NCI-H2171 (cell line): ENCODE results near the gene CREB5.
"Not testable (repeated sequence)": the region's sequence is repeated elsewhere in the genome, so short reads cannot be mapped to it uniquely, and the experiment has no call there.

Experiments used
- DNase-seq: peaks from one replicate; lab custom pipeline; 2025; lab: John Stamatoyannopoulos, UW

CREB5 gene

DNA sequence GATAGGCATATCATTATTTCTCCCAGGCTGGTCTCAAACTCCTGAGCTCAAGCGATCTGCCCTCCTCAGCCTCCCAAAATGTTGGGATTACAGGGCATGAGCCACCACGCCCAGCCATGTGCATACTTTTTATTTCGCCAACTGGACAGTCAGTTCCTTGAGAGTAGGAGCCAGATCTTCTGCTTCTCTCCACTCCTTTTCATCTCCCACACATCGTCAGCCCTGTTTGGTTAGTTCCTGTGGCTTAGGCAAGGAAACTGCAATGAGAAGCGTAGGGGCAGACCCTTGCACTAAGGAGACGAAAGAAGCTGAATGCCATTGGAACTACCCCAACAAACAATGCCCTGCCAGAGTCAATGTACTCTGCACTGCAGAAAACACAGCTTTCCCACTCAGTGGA, 367.6 kb downstream of the CREB5 start:
- DNase-seq: no peak

DNA sequence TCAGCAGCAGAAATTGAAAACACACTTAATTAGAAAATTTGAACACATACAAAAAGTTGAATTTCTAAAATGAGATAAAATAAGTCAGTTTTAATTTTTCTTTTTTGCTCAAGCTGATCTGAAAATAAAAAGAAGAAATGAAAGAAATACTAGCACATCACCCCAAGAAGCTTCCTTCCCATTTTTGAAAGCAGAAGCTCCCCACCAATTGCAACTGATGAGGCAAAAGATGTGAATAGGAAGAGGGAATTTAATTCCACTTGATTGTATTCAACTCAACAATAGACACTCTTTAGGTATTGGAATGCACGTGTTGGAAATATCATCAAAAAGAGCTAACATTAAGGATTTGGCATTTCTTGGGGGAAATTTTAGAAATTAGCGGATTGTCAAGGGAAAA, 370.0 kb downstream of the CREB5 start:
- no peak for DNase-seq

DNA sequence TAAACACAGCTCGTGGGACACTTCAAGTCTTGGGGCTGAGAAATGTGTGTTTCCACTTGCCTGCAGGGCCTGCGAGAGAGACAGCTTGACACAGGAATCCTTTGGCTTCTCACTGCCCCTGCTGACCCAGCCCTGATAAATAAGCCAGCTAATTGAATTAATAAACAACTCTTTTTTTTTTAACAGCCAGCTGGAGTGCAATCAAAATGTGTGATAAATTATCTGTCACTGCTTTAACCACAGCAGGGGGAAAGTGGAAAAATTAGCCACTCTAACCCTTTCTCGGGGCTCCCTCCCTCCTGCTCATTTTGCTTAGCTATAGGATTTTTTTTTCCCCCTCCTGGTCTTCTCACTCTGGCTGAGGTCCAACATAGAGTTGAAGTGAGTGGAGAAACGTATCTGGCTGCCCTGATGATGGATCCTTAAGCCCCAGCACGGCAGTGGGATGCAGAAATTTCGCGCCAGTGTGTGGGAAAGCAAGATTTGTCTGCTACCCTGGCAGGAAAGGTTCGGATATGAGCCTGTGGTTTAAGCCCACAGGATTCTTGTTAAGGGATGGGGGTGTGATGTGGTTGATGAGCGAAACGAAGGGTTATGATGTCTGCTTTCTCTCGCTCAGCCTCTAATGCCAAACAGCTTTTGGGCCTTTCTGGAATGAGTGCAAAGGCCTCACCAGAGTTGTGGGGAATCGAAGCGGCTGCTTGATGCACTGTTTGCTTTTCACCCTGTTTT, 372.0 kb downstream of the CREB5 start:
- DNase-seq: peak; percentile 17

GRCh38 chr7:28785041-28785995, 373.0 kb downstream of the CREB5 start:
- DNase-seq: no peak

GRCh38 chr7:28786156-28786555, 373.8 kb downstream of the CREB5 start:
- not testable (repeated sequence) for DNase-seq

- DNase-seq: no peak
Measured at GRCh38 chr7:28787106-28787505, 374.8 kb downstream of the CREB5 start.

DNA sequence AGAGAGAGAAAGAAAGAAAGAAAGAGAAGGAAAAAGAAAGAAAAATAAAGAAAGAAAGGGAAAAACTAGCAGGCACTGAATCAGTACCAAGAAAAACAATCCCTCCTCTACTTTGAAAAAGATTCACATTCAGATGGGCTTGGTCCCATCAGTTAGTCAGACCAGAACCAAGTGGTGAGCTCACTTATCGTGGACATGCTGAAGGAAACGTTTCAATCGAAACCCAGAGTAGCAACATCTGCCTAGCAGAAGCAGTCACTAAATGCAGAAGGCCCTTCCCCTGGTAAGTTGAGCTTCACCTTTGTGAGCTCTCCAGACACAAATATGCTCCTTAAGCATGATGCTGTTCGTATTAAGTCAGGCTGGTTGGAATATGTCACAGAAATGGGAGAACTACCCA, 378.1 kb downstream of the CREB5 start:
- DNase-seq: no peak

DNA sequence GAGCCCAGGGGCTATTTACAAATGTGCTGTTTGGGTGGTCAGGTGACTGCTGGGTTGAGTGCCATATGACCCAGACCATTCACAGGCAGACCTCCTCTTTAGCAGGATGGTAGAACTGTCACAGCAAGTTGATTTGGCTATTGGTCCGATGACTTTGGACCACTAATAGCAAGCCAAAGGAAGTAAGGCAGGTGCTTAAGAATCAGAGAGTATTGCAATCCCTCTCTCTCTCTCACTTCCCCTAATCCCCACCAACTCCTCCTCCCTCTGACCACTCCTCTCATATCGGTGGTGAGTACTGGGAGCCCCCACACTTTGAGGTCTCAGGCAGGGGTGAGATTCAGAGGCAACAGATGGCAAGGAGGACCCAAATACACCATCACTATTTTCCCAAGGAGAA, 380.5 kb downstream of the CREB5 start:
- DNase-seq: no peak

- DNase-seq: no peak
Measured at GRCh38 chr7:28793381-28794085, 381.2 kb downstream of the CREB5 start.

- DNase-seq: no peak
Measured at GRCh38 chr7:28798274-28798673, 386.0 kb downstream of the CREB5 start.

- DNase-seq: no peak
Measured at GRCh38 chr7:28799619-28800018, 387.3 kb downstream of the CREB5 start.

- no peak for DNase-seq
Measured at GRCh38 chr7:28800150-28800549, 387.8 kb downstream of the CREB5 start.

GRCh38 chr7:28802450-28802849, 390.1 kb downstream of the CREB5 start:
- DNase-seq: no peak

- DNase-seq: no peak
Measured at GRCh38 chr7:28804157-28804556, 391.8 kb downstream of the CREB5 start.

GRCh38 chr7:28804990-28805389, 392.7 kb downstream of the CREB5 start:
- DNase-seq: no peak

DNA sequence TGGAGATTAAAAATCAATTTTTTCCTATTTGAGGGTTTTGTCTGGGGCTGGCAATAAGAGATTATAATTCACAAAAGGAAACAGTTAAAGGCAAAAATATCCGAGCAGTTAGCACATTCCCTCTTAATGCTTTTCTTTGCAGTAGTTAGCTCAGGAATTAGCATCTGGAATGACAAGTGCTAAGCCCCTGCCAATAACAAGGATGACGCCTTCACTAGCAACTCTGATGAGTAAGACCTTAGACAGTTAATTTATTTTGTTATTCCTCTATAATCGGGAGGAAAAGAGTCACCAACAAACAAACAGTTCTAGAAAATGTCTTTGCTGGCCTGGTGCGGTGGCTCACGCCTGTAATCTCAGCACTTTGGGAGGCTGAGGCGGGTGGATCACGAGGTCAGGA, 394.5 kb downstream of the CREB5 start:
- no peak for DNase-seq

GRCh38 chr7:28807396-28807994, 395.2 kb downstream of the CREB5 start:
- no peak for DNase-seq

DNA sequence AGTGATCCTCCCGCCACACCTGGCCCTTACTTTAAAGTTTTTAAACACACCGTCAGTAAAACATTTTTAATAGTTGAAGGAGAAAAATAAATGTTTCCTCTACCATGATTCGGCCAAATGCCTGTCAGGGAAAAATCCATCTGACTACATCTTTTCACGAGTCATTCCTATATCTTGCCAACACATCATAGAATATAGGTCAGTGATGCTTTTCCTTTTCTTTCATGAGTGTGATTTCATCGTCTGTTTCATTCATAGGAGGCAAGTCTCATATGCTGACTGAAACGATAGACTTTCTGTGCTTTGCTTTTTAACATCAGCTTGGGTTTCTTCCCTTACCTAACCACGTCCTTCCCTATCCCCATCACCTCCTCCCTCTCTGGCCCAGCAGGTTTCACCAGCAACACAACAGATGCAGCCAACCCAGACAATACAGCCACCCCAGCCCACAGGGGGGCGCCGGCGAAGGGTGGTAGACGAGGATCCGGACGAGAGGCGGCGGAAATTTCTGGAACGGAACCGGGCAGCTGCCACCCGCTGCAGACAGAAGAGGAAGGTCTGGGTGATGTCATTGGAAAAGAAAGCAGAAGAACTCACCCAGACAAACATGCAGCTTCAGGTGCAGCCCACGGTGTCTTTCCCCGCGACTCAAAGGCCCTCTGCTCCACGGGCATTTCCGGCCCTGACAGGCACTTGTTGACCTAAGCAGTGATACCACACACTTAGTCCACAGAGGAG, 396.6 kb downstream of the CREB5 start:
- DNase-seq: no peak

DNA sequence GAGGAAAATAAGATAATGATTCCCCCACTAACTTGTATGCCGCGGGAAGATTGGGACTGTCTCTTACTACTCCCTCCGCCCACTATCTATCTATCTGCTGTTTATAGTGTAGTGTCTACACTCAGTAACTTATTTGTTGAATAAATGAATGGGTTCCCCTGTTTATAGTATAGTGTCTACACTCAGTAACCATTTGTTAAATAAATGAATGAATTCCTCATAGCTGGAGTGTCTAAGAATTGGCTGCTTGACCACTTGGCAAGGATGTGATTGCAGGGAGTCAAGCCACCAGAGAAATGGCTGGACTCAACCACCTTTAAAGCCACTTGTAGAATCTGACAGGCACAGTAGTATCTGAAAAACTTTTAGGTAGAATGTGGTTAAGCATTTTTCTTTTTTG, 398.7 kb downstream of the CREB5 start:
- no peak for DNase-seq

- no peak for DNase-seq
Measured at GRCh38 chr7:28811701-28812430, 399.5 kb downstream of the CREB5 start.

DNA sequence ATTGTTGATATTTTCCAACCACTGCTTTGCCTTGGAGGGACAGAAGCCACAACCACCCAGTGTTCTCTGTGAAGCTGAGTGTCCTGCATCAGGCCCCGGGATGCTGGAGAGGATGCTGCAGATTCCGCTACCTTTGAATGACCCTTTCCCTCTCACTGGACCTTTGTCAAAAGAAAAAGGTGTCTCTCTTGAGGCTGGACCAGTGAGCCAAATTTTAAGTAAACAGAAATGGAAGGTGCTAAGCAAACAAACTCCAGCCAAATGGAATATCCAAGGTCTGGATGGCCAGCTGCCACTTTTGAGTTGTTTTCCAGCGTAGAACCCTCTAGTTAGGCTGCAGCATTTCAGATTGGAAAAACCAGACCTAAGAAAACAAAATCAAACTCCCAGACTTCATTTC, 400.3 kb downstream of the CREB5 start:
- DNase-seq: no peak
